IMR-90 (cell line): Measurements from ENCODE around the gene OPALIN. TPM values are rescaled to one million over a fixed set of nuclear protein-coding genes. Genes with fewer than 3 reads are reported as not detected.
A peak's percentile ranks its signal among the peaks of the same experiment; 100 is the strongest.

ENCODE experiments used
- ATAC-seq: fragments of 200-7000 bp; cut with Tn5 transposase; 2 replicates; pipeline ENCODE4 v1.9.1; 2020; ENCODE audit warnings: low read depth, mild to moderate bottlenecking, moderate library complexity
- BruUV-seq: library from RNA; stranded (reverse); fragments of 400-500 nt; replicated peaks from 2 replicates; lab custom pipeline; 2021; lab: Mats Ljungman, UMichigan
- CTCF ChIA-PET: fragments of 300-600 bp; formaldehyde crosslinking; extraction: SDS; loops from one replicate; lab custom pipeline; 2021; ENCODE audit warnings: antibody characterized with exemption; lab: Yijun Ruan, JAX
- POLR2A ChIA-PET: fragments of 300-600 bp; sonication (Branson Sonifier 250); formaldehyde crosslinking; loops from one replicate; lab custom pipeline; 2022; ENCODE audit warnings: antibody characterized with exemption; ENCODE audit not compliant: unreplicated experiment; lab: Charles Lee
- DNase-seq: peaks from one replicate; pipeline ENCODE4 v3.0.0; 2013
- H2AFZ ChIP-seq: replicated peaks from 2 replicates; pipeline ENCODE3; 2013; ENCODE audit warnings: low read length, mild to moderate bottlenecking; ENCODE audit not compliant: poor library complexity
- H2AK5ac ChIP-seq: 2 replicates; pipeline ENCODE4 v1.6.1; 2013; ENCODE audit warnings: low read depth, low read length, inconsistent platforms
- H2AK9ac ChIP-seq: replicated peaks from 2 replicates; pipeline ENCODE3; 2013; ENCODE audit warnings: mild to moderate bottlenecking, low read depth, low read length, moderate library complexity; ENCODE audit not compliant: poor library complexity
- H2BK120ac ChIP-seq: 2 replicates; pipeline ENCODE4 v1.6.1; 2013; ENCODE audit warnings: low read depth, low read length, inconsistent platforms
- H2BK15ac ChIP-seq: 3 replicates; pipeline ENCODE4 v1.6.1; 2013; ENCODE audit warnings: low read depth, low read length, inconsistent platforms
- H2BK20ac ChIP-seq: 2 replicates; pipeline ENCODE4 v1.6.1; 2013; ENCODE audit warnings: low read depth, mild to moderate bottlenecking, inconsistent platforms, low read length, moderate library complexity
- H2BK5ac ChIP-seq: 2 replicates; pipeline ENCODE4 v1.6.1; 2013; ENCODE audit warnings: mild to moderate bottlenecking, low read depth, low read length, inconsistent platforms; ENCODE audit not compliant: poor library complexity, severe bottlenecking
- H3K14ac ChIP-seq: replicated peaks from 2 replicates; pipeline ENCODE4 v1.6.1; 2013; ENCODE audit warnings: low read depth, low read length, inconsistent platforms
- H3K18ac ChIP-seq: 2 replicates; pipeline ENCODE4 v1.6.1; 2013; ENCODE audit warnings: low read depth, low read length, control low read depth
- H3K23ac ChIP-seq: 2 replicates; pipeline ENCODE4 v1.6.1; 2013; ENCODE audit warnings: low read depth, low read length, inconsistent platforms
- H3K27ac ChIP-seq: 2 replicates; pipeline ENCODE4 v1.5.1; 2013; ENCODE audit warnings: mild to moderate bottlenecking, control low read depth, low read length; ENCODE audit not compliant: insufficient read depth
- H3K27me3 ChIP-seq: 2 replicates; pipeline ENCODE4 v1.6.1; 2013; ENCODE audit warnings: low read length; ENCODE audit not compliant: control insufficient read depth, insufficient read depth
- H3K36me3 ChIP-seq: 2 replicates; pipeline ENCODE4 v1.6.1; 2013; ENCODE audit warnings: low read length, mixed read lengths; ENCODE audit not compliant: control insufficient read depth, insufficient read depth
- H3K4ac ChIP-seq: 2 replicates; pipeline ENCODE4 v1.6.1; 2013; ENCODE audit warnings: low read depth, low read length, inconsistent platforms
- H3K4me1 ChIP-seq: 2 replicates; pipeline ENCODE4 v1.6.1; 2013; ENCODE audit warnings: low read length, mixed read lengths; ENCODE audit not compliant: control insufficient read depth, insufficient read depth
- H3K4me2 ChIP-seq: 2 replicates; pipeline ENCODE4 v1.6.1; 2013; ENCODE audit warnings: low read depth, mild to moderate bottlenecking, control low read depth, low read length, moderate library complexity
- H3K4me3 ChIP-seq: 2 replicates; pipeline ENCODE4 v1.5.1; 2013; ENCODE audit warnings: low read depth, mild to moderate bottlenecking, control low read depth, low read length, moderate library complexity; ENCODE audit not compliant: insufficient read depth
- H3K56ac ChIP-seq: 2 replicates; pipeline ENCODE4 v1.6.1; 2013; ENCODE audit warnings: low read length, inconsistent platforms; ENCODE audit not compliant: insufficient read depth; ENCODE audit errors: extremely low read depth
- H3K79me1 ChIP-seq, 2 experiments: 2 replicates each; pipeline ENCODE4 v1.6.1; 2013; ENCODE audit warnings: low read length in 2 of 2, inconsistent platforms in 1 of 2, low read depth in 1 of 2
- H3K9ac ChIP-seq: 2 replicates; pipeline ENCODE4 v1.6.1; 2013; ENCODE audit warnings: low read depth, low read length, control low read depth
- H3K9me1 ChIP-seq: 2 replicates; pipeline ENCODE4 v1.6.1; 2013; ENCODE audit warnings: low read length, inconsistent platforms; ENCODE audit not compliant: insufficient read depth
- H3K9me3 ChIP-seq: 2 replicates; pipeline ENCODE4 v1.6.1; 2013; ENCODE audit warnings: low read length; ENCODE audit not compliant: control insufficient read depth, insufficient read depth
- H4K20me1 ChIP-seq: 2 replicates; pipeline ENCODE4 v1.6.1; 2013; ENCODE audit warnings: low read length, inconsistent platforms; ENCODE audit not compliant: insufficient read depth
- H4K5ac ChIP-seq: 2 replicates; pipeline ENCODE4 v1.6.1; 2013; ENCODE audit warnings: mild to moderate bottlenecking, low read depth, low read length, control low read depth
- H4K8ac ChIP-seq, 2 experiments: 2 replicates each; pipeline ENCODE4 v1.6.1; 2013; ENCODE audit warnings: low read depth in 2 of 2, low read length in 2 of 2, control low read depth in 1 of 2, inconsistent platforms in 1 of 2
- H4K91ac ChIP-seq: 2 replicates; pipeline ENCODE4 v1.6.1; 2013; ENCODE audit warnings: low read depth, low read length, inconsistent platforms; ENCODE audit not compliant: insufficient read depth
- BHLHE40 ChIP-seq: fragments of 150-350 bp; IDR thresholded peaks from 2 replicates; pipeline ENCODE4 v1.6.1; 2016; ENCODE audit warnings: mild to moderate bottlenecking, low read depth, low read length
- MAFK ChIP-seq: IDR thresholded peaks from 2 replicates; pipeline ENCODE4 v1.6.1; 2012; ENCODE audit warnings: low read depth, low read length, improper control_type of control experiment
- MAZ ChIP-seq: IDR thresholded peaks from 2 replicates; pipeline ENCODE4 v1.6.1; 2012; ENCODE audit warnings: low read depth, mild to moderate bottlenecking, low read length, improper control_type of control experiment, moderate library complexity, borderline replicate concordance
- MXI1 ChIP-seq: IDR thresholded peaks from 2 replicates; pipeline ENCODE4 v1.6.1; 2012; ENCODE audit warnings: low read depth, mild to moderate bottlenecking, low read length, moderate library complexity, borderline replicate concordance
- RAD21 ChIP-seq: IDR thresholded peaks from 2 replicates; pipeline ENCODE4 v1.6.1; 2012; ENCODE audit warnings: low read length, improper control_type of control experiment
- RFX5 ChIP-seq: IDR thresholded peaks from 2 replicates; pipeline ENCODE4 v1.8.0; 2012; ENCODE audit warnings: low read depth, mild to moderate bottlenecking, low read length, moderate library complexity
- SMC3 ChIP-seq: fragments of 150-350 bp; IDR thresholded peaks from 2 replicates; pipeline ENCODE4 v1.6.1; 2016; ENCODE audit warnings: low read depth, mild to moderate bottlenecking, antibody characterized with exemption, low read length, moderate library complexity
- USF2 ChIP-seq: fragments of 150-350 bp; IDR thresholded peaks from 2 replicates; pipeline ENCODE4 v1.6.1; 2017; ENCODE audit warnings: mild to moderate bottlenecking, antibody characterized with exemption, low read length, low read depth
- WGBS, 2 experiments: methylation state at CpG; one replicate each; pipeline versions ENCODE4 v1.1.5 to v1.1.7; 2013; ENCODE audit warnings: missing lambda C conversion rate in 2 of 2; ENCODE audit not compliant: insufficient read length in 1 of 2; ENCODE audit errors: extremely low coverage in 2 of 2; 5-methylcytosine and 5-hydroxymethylcytosine counted together
- dilution Hi-C: fragments of 300-500 bp; cut with HindIII; formaldehyde crosslinking; loops from one replicate; pipeline ENCODE4 v1.14.3; 2018; ENCODE audit warnings: low sequenced_read_pairs; ENCODE audit not compliant: unreplicated experiment
- in situ Hi-C: fragments of 300-500 bp; cut with MboI; formaldehyde crosslinking; loops from 3 replicates; pipeline ENCODE4 v1.14.3; 2019; ENCODE audit warnings: low sequenced_read_pairs, inconsistent platforms, mixed read lengths
- intact Hi-C: fragments of 100-400 bp; cut with micrococcal nuclease; formaldehyde crosslinking; loops from 2 replicates; pipeline ENCODE4 v1.10.0; 2022
- polyA plus RNA-seq, 3 experiments: library from polyadenylated mRNA; depleted of rRNA; stranded (reverse); fragments of >200 nt; gene quantifications; 2 replicates each; pipeline ENCODE4 v1.2.3, GENCODE V29; 2012; ENCODE audit warnings: low replicate concordance in 1 of 3
- total RNA-seq: library from RNA; depleted of rRNA; stranded (reverse); fragments of >200 nt; gene quantifications from 2 replicates; pipeline ENCODE4 v1.2.3, GENCODE V29; 2012
- TF ChIP-seq, protein P1 (sequence below): conservative IDR thresholded peaks from 2 replicates; pipeline ENCODE4 v1.5.1; 2012; ENCODE audit warnings: mild to moderate bottlenecking, low read depth, low read length, improper control_type of control experiment

Gene OPALIN
- total and polyA plus RNA-seq, 2 of the 4 experiments (the other 2 are of a cell fraction): not detected

- H3K4me2 ChIP-seq: peak overlapping the region; percentile 88
- no peak overlapping the region for H3K23ac ChIP-seq
- DNase-seq: peak; percentile 77
- no peak overlapping the region for H3K27ac ChIP-seq
- no peak overlapping the region for H2BK5ac ChIP-seq
- H2AK5ac ChIP-seq: no peak overlapping the region
- no peak overlapping the region for H4K5ac ChIP-seq
- H4K20me1 ChIP-seq: no peaks in the 10 kb centered on the region
- H3K9me3 ChIP-seq: no peaks in the 10 kb centered on the region
- POLR2A ChIA-PET: no interaction called here
- H4K8ac ChIP-seq: no peak overlapping the region
- no peaks in the 10 kb centered on the region for H3K4me1 ChIP-seq
- TF ChIP-seq SMC3 (peak; percentile 78), USF2 (peak; percentile 42; the same call in 1 of the 2 replicates), MAFK (no peak), BHLHE40 (0 out of 2 replicates have a peak, but pooled peaks have one; percentile 16), MXI1 (peak; percentile 69; the same call in 1 of the 2 replicates), RFX5 (no peak), MAZ (peak; percentile 45; the same call in 1 of the 2 replicates), RAD21 (peak; percentile 88)
- TF ChIP-seq, protein P1, sequence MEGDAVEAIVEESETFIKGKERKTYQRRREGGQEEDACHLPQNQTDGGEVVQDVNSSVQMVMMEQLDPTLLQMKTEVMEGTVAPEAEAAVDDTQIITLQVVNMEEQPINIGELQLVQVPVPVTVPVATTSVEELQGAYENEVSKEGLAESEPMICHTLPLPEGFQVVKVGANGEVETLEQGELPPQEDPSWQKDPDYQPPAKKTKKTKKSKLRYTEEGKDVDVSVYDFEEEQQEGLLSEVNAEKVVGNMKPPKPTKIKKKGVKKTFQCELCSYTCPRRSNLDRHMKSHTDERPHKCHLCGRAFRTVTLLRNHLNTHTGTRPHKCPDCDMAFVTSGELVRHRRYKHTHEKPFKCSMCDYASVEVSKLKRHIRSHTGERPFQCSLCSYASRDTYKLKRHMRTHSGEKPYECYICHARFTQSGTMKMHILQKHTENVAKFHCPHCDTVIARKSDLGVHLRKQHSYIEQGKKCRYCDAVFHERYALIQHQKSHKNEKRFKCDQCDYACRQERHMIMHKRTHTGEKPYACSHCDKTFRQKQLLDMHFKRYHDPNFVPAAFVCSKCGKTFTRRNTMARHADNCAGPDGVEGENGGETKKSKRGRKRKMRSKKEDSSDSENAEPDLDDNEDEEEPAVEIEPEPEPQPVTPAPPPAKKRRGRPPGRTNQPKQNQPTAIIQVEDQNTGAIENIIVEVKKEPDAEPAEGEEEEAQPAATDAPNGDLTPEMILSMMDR: peak; percentile 99
- H3K4ac ChIP-seq: no peak overlapping the region
- H3K18ac ChIP-seq: no peak overlapping the region
- peak overlapping the region; percentile 36 for H3K4me3 ChIP-seq
- H2BK15ac ChIP-seq: no peak overlapping the region
- H3K9me1 ChIP-seq: peaks cover 3% of the 10 kb centered on the region; the same call in 1 of the 2 replicates
- ATAC-seq: peak; percentile 99
- intact Hi-C loops (loop anchor here (1.0 to 10.0 kb wide), 4 partner anchors 138 to 837 kb away; partner anchors contain the start of genes LCOR and TLL2), dilution Hi-C loops (no loop called here), in situ Hi-C loops (no loop called here)
- H2BK120ac ChIP-seq: no peak overlapping the region
- 8% methylated on average over 12 of the region's 36 CpGs; no CpG with 5 or more reads in 1 of the 2 experiments for WGBS, 2 experiments
- no peaks in the 10 kb centered on the region for H3K36me3 ChIP-seq
- CTCF ChIA-PET: interaction anchor here (0.5 to 1.4 kb wide), 9 partner anchors 9 to 1967 kb away, joined by 3 to 6 read pairs (median 4); no protein-coding TSS in a partner anchor
- H3K9ac ChIP-seq: no peak overlapping the region
- H3K56ac ChIP-seq: no peak overlapping the region
- BruUV-seq: no TSS peak
- no peak overlapping the region for H2BK20ac ChIP-seq
- H4K91ac ChIP-seq: no peak overlapping the region
- H2AFZ ChIP-seq: peak overlapping the region; percentile 92
- peaks cover 14% of the 10 kb centered on the region for H3K27me3 ChIP-seq
- H2AK9ac ChIP-seq: peak overlapping the region; percentile 73
- no peak overlapping the region for H3K14ac ChIP-seq
- no peaks in the 10 kb centered on the region for H3K79me1 ChIP-seq
Measured at GRCh38 chr10:96374985-96375830, 16.4 kb upstream of the OPALIN start.
